T-helper 9 cell (primary cell): ENCODE results near the gene UBE2J1.
"Not testable (repeated sequence)": the region's sequence is repeated elsewhere in the genome, so short reads cannot be mapped to it uniquely, and the experiment has no call there.

Source experiments
- DNase-seq: peaks from one replicate; pipeline ENCODE4 v3.0.0-alpha.2; 2020
- total RNA-seq, 2 donors: gene quantifications; one replicate each; lab custom pipeline; 2026; lab: John Stamatoyannopoulos, UW

Gene UBE2J1
- 62.2 to 98.9 reads per million in 2 donors for total RNA-seq

- DNase-seq, result peak; percentile 60
Measured at GRCh38 chr6:89352278-89353117, at the start of gene UBE2J1. UBE2J1 (minus strand) TSS chr6:89352722; CDS start chr6:89352569, 153 bp downstream.

DNA sequence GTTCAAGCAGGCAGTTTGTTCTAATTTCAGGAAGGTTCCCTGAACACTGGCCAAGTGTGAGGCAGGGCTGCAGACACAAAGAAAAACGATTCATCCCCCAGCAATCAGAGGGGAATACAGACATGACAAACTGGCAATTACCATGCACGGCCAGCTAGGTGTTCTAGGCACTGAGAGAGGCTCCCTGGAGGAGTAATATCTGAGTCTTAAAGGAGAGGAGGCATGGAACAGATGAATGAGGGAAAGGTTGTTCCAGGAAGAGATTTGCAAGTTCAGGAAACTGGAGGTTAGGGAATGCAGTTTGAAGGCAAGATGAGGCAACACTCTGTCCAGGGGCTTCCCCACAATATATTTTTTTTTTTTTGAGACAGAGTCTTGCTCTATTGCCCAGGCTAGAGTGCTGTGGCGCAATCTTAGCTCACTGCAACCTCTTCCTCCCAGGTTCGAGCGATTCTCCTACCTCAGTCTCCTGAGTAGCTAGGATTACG is 48.4 kb upstream of the UBE2J1 start:
- no peak for DNase-seq

DNA sequence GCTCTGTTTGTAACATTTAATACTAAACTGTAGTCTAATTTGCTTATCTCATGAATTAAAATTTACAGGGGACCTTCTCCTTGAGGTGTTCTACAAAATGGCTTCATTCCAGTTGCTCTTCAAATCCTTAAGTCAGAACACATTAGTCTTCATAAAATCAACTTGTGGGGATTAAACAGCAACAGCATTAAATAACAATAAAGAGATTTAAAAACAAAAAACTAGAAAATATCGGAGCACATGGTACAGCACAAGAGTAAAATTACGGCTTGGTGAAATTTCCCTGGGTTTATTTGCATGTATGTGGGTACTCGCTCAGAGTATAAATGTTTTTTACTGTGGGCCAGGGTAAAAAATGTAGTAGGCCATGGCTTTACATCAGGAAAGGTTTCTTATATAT is 47.5 kb upstream of the UBE2J1 start:
- DNase-seq, result no peak

GRCh38 chr6:89398762-89399525 is 46.4 kb upstream of the UBE2J1 start:
- DNase-seq, result no peak

DNA sequence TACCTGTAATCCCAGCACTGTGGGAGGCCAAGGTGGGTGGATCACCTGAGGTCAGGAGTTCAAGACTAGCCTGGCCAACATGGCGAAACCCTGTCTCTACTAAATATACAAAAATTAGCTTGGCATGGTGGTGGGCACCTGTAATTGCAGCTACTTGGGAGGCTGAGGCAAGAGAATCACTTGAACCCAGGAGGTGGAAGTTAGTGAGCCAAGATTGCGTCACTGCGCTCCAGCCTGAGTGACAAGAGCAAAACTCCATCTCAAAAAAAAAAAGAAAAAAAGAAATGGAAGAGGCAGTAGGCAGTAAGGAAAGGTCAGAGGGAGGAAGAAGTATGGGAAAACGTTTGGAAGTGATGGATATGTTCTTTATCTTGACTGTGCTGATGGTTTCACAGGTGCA is 45.4 kb upstream of the UBE2J1 start:
- not testable (repeated sequence) for DNase-seq

- no peak for DNase-seq
Measured at GRCh38 chr6:89393659-89394058, 41.1 kb upstream of the UBE2J1 start.

DNA sequence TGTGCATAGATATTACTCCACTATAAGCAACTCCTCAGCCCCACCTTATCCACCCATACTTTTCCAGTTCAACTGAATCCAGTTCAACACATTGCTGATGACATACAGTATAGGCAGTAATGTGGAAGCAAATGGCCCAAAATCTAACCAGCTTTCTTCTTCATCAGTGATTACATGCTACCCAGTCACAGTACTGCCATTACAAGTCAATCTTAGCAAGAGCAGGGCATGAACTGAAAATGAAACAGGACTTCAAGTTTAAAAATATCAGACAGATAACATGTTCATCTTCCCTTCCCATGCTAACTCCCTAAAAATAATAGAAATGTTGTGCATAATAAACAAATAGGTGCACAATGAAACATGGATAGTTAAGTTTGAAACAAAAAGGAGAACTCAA is 40.3 kb upstream of the UBE2J1 start:
- DNase-seq, result no peak

- no peak for DNase-seq
Measured at GRCh38 chr6:89388846-89389245, 36.3 kb upstream of the UBE2J1 start.

GRCh38 chr6:89387516-89388201 is 35.1 kb upstream of the UBE2J1 start:
- no peak for DNase-seq

DNA sequence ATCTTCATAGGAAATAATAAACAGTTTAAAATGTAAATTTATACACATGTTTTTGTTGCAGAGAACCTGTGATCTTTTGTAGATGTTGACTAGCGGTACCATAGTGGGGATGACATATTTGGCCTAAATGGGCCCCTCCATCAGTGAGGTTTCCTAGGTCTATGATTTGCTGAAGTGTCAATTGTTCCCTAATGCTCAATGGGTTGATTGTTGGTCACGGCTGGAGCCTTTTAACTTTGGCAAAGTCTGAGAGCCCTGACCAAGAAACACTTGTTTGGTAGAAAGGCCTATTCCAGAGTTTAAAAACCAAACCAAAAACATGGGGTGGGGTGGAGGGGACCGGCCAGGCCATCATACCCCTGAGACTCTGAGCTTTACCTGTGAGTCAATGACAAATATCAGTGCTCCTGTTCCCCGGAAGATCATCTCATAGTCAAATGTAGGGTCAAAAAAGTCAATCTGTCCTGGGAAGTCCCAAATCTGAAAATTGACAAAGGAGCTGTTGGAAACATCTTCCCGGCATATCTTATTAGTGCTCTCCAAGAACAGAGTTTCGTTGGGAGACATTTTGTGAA is 34.5 kb upstream of the UBE2J1 start:
- DNase-seq, result no peak

- DNase-seq, result no peak
Measured at GRCh38 chr6:89385846-89386245, 33.3 kb upstream of the UBE2J1 start.

- DNase-seq, result no peak
Measured at GRCh38 chr6:89385156-89385667, 32.7 kb upstream of the UBE2J1 start.

- no peak for DNase-seq
Measured at GRCh38 chr6:89381031-89381430, 28.5 kb upstream of the UBE2J1 start.

DNA sequence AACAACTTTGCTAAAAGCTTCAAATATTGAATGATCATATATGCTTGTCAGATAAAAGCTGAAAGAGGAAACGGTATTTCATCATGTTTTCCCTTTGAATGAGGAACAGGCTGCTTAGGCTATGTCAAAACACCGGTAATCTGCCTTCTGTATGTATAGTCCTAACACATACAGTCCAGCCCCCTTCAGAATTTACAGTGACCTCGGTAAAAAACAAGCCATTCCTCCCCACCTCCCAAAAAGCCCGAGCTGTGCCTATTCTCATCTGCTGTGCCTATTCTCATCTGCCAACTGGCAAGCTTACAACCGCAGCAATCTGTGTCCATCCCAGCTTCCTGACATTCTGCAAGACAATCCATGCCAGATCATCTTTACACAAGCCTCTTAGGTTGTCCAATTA is 26.8 kb upstream of the UBE2J1 start:
- no peak for DNase-seq

DNA sequence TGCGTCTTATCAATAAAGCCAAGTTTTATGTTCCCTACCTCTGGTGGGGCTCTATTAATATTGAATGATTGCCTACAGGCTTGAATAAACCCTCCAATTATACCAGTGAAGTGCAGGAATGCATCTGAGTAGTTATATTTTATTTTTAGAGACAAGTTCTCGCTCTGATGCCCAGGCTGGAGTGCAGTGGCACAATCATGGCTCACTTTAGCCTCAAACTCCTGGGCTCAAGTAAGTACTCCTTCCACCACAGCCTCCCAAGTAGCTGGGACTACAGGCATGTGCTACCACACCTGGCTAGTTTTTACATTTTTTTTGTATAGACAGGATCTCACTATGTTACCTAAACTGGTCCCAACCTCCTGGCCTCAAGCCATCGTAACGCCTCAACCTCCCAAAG is 26.1 kb upstream of the UBE2J1 start:
- no peak for DNase-seq

DNA sequence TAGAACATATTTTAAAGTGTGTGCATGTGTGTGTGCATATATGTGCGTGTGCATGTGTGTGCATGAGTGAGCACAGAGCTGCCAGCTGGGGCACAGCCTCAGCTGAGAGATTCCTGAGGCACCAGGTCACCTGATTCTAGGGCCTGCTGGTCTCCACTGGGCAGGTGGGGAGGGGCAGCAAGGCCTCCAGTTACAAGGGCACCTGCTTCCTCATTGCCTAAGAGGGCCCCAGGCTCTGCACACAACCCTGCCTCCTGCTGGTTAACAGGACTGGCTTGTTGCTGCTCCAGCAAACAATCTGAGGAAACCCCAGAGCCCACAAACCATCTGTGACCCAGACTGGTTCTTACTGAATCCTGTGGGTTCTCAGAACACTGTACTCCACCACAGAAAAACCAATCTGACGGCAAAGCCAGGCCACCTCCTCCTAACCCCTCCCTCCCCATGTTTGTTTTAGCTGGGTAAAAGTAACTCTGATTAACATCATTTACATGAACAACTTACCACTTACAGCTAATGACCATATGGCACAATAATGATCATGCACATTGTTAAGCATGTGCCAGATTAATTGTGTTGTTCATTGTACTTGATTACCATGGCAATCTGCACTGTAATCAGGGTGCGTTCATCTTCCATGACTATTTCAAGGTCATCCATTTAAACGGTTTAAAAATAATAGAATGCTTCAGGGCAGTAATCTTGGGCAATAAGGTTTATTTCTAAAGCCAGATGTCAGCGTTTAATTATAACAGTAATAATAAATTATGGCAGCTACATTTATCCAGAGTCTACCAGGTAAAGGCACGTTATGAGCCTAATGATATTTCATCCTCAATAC is 23.1 kb upstream of the UBE2J1 start:
- peak; percentile 57 for DNase-seq

DNA sequence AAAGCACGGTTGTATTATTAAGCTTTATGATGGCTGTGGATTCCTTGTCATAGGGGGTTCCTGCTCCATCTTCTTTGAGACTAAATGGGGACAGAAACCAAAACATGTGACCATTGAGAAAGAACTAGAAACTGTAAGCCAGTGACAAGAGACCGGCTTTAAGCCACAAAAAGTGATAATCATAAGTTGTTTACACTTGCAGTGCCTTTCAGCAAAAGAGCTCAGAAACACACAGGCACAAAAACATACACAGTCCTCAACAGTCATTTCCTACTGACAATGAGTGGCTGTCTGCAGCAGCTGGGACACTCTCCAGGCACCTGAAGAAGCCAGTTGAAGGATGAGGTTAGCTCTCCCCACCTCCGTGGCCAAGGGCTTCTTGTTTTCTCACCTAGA is 20.0 kb upstream of the UBE2J1 start:
- DNase-seq, result no peak

DNA sequence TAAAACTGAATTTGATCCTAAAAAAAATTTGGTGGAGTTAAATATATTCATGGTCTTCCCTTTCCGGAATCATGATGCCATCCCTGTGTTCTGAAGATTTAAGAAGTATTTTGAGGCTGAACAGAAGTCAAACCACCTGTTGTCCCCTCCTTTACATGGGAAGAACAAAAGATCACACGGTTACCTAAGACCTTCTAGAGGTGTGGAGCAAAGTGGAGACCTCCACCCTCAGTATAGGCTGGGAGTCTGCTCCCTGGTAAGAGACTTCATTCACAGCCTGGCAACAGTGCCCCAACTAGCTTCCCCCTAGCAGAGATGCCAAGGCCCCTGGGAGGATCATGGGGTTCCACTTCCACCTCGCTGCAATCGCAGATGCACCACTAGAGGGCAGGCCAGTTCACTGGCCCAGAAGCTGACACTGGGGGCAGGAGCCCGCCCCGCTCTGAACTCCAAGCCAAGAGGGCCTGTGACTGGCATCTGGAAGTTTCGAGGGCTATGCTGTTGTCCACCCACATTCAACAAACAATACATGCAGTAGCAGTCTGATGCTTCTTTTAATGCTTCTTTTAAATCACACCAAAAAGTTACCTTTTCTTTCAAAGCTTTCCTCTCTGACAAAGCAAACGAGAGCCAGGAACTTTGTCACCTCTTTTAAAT is 19.5 kb upstream of the UBE2J1 start:
- DNase-seq, result peak; percentile 68

DNA sequence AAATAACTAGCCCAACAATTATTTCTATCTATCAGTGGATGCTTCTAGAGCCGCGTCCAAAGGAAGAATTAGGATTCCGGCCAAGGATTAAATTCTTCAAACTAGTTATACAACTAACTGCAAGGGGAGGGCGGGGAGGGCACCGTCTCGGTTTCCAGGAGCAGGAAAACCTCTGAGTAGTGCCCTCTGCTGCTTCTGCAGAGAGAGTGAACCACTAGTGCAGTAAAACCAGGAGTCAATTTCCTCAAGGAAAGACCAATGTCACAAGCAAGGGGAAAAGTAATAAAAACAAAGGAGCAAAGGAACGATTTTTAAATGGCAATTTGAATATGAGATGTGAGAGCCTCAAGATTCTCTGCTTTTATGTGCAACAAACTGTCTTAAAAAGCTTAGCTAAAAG is 16.5 kb upstream of the UBE2J1 start:
- no peak for DNase-seq

DNA sequence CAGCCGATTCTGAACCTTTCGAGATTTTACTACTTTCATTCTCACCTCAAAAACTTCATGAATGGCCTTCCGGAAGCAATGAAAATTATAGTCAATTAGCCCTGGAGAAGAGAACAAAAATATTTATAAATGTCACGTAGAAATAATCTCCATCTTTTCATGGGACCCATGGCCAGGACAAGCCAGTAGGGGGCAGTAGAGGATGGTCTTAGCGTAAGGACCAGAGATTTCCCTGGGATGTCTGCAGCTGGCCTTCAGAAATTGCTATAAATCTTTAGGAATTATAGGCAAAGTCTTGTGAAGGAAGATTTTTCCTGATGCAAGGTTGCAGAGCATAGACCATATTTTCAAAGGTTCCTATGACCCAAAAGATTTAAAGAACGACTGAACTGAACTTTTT is 15.6 kb upstream of the UBE2J1 start:
- peak; percentile 59 for DNase-seq

GRCh38 chr6:89364586-89364985 is 12.1 kb upstream of the UBE2J1 start:
- DNase-seq, result no peak
